PFSK-1 (cell line): Measurements from ENCODE around the gene CWC25. TPM values are rescaled to one million over a fixed set of nuclear protein-coding genes. Genes with fewer than 3 reads are reported as not detected.

Source experiments
- FOXP2 ChIP-seq: optimal IDR thresholded peaks from 2 replicates; pipeline ENCODE3; 2011; ENCODE audit warnings: borderline replicate concordance, control low read depth, inconsistent platforms; ENCODE audit not compliant: insufficient read depth; ENCODE audit errors: extremely low read length, extremely low read depth
- POLR2AphosphoS5 ChIP-seq: IDR thresholded peaks from 2 replicates; pipeline ENCODE4 v1.6.1; 2012; ENCODE audit warnings: low read depth, mild to moderate bottlenecking, control low read depth, low read length, moderate library complexity
- SIN3A ChIP-seq: IDR thresholded peaks from 2 replicates; pipeline ENCODE4 v1.6.1; 2012; ENCODE audit warnings: mild to moderate bottlenecking, low read length, moderate library complexity, borderline replicate concordance; ENCODE audit not compliant: insufficient read depth
- TAF1 ChIP-seq: IDR thresholded peaks from 2 replicates; pipeline ENCODE4 v1.6.1; 2012; ENCODE audit warnings: low read length, control low read depth, borderline replicate concordance; ENCODE audit not compliant: insufficient read depth
- polyA plus RNA-seq: library from polyadenylated mRNA; unstranded; fragments of >200 nt; gene quantifications from one replicate; pipeline ENCODE4 v1.2.1, GENCODE V29; 2012; ENCODE audit warnings: low read depth, missing spikeins; ENCODE audit not compliant: insufficient read length
- TF ChIP-seq, protein P1 (sequence below), 2 experiments: IDR thresholded peaks; 2 replicates each; pipeline versions ENCODE4 v1.6.1 to v1.8.0; 2011 to 2012; ENCODE audit warnings: low read depth in 2 of 2, low read length in 2 of 2, control low read depth in 1 of 2, inconsistent platforms in 1 of 2, mild to moderate bottlenecking in 1 of 2, moderate library complexity in 1 of 2; ENCODE audit not compliant: insufficient read depth in 1 of 2

Gene CWC25
- 25.5 TPM for polyA plus RNA-seq

GRCh38 chr17:38824899-38825761 lies at the start of gene CWC25:
Gene CWC25, minus strand, starts transcription at chr17:38825321. Its CDS starts 138 bp downstream, at chr17:38825183.
- peak; percentile 93 for TF ChIP-seq POLR2AphosphoS5
- peak; percentile 81 for TF ChIP-seq FOXP2
- peak; percentile 96 for TF ChIP-seq SIN3A
- TF ChIP-seq, protein P1, sequence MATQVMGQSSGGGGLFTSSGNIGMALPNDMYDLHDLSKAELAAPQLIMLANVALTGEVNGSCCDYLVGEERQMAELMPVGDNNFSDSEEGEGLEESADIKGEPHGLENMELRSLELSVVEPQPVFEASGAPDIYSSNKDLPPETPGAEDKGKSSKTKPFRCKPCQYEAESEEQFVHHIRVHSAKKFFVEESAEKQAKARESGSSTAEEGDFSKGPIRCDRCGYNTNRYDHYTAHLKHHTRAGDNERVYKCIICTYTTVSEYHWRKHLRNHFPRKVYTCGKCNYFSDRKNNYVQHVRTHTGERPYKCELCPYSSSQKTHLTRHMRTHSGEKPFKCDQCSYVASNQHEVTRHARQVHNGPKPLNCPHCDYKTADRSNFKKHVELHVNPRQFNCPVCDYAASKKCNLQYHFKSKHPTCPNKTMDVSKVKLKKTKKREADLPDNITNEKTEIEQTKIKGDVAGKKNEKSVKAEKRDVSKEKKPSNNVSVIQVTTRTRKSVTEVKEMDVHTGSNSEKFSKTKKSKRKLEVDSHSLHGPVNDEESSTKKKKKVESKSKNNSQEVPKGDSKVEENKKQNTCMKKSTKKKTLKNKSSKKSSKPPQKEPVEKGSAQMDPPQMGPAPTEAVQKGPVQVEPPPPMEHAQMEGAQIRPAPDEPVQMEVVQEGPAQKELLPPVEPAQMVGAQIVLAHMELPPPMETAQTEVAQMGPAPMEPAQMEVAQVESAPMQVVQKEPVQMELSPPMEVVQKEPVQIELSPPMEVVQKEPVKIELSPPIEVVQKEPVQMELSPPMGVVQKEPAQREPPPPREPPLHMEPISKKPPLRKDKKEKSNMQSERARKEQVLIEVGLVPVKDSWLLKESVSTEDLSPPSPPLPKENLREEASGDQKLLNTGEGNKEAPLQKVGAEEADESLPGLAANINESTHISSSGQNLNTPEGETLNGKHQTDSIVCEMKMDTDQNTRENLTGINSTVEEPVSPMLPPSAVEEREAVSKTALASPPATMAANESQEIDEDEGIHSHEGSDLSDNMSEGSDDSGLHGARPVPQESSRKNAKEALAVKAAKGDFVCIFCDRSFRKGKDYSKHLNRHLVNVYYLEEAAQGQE (IDR thresholded peaks at IDR 0.05; ENCODE audit: insufficient read depth in 1 of 2, low read depth in 2 of 2, low read length in 2 of 2), result peak in 1 of 2 experiments; percentile 53; a peak in 1 of 4 replicates
- TF ChIP-seq TAF1, result peak; percentile 93

DNA sequence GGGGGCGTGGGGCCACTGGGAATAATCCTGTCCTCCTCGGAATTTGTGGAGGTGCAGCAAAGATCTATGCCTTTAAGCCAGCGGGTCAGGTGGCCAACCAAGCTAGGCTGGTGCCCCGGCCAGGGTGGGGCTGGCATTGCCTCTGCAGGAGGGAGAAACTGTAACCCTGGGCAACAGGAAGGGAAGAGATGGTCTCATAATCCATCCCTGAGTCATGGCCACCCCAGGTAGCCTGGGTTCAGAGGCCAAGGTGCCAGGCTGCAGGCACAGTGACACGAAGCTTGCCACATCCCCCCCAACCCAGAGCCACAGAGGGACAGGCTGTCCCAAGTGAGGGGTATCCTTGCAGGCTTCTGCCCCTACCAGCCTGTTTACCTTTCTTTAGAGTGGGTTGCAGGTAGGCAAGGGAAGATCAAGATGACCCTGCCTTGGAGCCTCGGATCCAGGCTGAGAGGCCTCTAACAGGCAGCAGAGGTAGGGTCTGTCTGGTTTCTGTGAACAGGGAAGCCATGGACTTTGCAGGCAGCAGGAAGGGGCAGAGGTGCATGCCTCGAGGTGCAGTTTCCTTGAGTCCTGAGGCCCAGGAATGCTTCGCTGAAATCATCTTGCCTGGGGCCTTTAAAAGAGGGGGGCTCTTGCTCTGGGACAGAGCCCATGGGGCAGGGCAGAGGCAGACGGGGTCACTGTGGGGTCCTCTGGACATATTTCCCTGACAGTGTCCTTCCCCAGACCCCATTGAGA lies 48.7 kb upstream of the CWC25 start:
- TF ChIP-seq SIN3A (no peak), TAF1 (no peak), FOXP2 (no peak), POLR2AphosphoS5 (no peak)
- TF ChIP-seq, protein P1 (IDR thresholded peaks at IDR 0.05; ENCODE audit: insufficient read depth in 1 of 2, low read depth in 2 of 2, low read length in 2 of 2), result no peak

- TF ChIP-seq, protein P1 (IDR thresholded peaks at IDR 0.05; ENCODE audit: insufficient read depth in 1 of 2, low read depth in 2 of 2, low read length in 2 of 2), result no peak
- TF ChIP-seq TAF1 (no peak), SIN3A (no peak), FOXP2 (no peak)
These were observed 47.7 kb upstream of the CWC25 start for GRCh38 chr17:38872671-38873385.

DNA sequence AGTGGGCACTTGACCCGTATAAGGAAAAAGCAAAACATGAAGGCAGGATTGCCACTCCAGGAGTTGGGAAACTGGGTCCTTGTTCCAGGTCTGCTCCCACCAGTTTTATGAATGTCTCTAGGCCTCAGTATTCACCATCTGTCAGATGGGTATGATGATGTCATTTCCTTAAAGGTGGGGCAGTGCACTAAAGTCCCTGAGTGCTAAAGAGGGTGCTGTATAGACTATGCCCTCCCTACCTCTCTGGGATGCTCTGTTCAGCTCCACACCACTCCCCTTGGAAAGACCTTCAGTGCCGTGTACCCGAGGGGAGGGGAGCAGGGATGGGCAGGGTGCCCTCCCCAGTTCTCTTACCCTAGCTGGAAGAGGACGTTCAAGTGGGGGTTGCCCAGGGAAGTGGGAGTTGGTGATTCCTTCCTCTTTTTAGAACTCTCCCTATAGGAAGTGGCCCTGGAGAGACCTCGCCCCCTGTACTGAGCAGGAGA lies 46.9 kb upstream of the CWC25 start:
- TF ChIP-seq, protein P1 (IDR thresholded peaks at IDR 0.05; ENCODE audit: insufficient read depth in 1 of 2, low read depth in 2 of 2, low read length in 2 of 2), result no peak
- TF ChIP-seq FOXP2 (no peak), SIN3A (no peak), TAF1 (no peak), POLR2AphosphoS5 (no peak)
